Measurements from ENCODE around the gene HOXD1.

The HOXD1 gene

DNA sequence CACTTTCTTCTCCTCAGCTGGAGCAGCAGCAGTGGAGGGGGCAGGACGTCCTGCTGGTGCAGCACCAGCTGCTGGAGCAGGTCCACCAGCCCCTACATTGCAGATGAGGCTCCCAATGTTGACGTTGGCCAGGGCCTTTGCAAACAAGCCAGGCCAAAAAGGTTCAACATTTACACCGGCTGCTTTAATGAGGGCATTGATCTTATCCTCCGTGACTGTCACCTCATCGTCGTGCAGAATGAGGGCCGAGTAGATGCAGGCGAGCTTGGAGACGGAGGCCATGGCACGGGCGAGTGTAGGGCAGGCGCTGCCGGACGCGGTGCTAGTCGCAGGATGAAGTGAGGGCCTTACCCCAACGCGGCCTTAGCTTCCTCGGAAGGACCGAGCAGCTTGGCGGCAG is 12.5 kb downstream of the HOXD1 start:
- TF ChIP-seq, protein P1, sequence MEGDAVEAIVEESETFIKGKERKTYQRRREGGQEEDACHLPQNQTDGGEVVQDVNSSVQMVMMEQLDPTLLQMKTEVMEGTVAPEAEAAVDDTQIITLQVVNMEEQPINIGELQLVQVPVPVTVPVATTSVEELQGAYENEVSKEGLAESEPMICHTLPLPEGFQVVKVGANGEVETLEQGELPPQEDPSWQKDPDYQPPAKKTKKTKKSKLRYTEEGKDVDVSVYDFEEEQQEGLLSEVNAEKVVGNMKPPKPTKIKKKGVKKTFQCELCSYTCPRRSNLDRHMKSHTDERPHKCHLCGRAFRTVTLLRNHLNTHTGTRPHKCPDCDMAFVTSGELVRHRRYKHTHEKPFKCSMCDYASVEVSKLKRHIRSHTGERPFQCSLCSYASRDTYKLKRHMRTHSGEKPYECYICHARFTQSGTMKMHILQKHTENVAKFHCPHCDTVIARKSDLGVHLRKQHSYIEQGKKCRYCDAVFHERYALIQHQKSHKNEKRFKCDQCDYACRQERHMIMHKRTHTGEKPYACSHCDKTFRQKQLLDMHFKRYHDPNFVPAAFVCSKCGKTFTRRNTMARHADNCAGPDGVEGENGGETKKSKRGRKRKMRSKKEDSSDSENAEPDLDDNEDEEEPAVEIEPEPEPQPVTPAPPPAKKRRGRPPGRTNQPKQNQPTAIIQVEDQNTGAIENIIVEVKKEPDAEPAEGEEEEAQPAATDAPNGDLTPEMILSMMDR (conservative IDR thresholded peaks at IDR 0.05; ENCODE audit: low read depth, low read length): no peak
- no peak for DNase-seq (ENCODE audit: low read depth)
- no peak overlapping the region for H3K4me3 ChIP-seq (ENCODE audit: low read depth, low read length)

DNA sequence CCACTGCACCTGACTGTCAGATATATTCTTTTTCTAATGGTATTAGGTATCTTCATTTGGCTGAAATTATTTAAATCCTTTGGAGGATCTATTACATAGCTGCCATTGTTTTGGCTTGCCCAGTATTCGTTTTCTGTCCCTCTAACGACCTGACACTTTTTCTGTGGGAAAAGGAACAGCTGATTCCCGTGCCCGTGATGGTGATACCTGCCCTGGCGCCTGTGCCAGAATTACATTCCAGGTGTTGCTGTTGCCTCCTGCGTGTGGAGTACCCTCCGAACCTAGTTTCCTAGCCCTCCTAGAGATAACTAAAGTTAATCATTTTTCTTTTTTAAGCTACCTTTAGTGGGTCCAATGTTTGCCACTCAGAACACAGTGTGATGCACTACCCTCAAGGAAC is 14.0 kb downstream of the HOXD1 start:
- TF ChIP-seq, protein P1 (conservative IDR thresholded peaks at IDR 0.05; ENCODE audit: low read depth, low read length): no peak
- no peak overlapping the region for H3K4me3 ChIP-seq (ENCODE audit: low read depth, low read length)

DNA sequence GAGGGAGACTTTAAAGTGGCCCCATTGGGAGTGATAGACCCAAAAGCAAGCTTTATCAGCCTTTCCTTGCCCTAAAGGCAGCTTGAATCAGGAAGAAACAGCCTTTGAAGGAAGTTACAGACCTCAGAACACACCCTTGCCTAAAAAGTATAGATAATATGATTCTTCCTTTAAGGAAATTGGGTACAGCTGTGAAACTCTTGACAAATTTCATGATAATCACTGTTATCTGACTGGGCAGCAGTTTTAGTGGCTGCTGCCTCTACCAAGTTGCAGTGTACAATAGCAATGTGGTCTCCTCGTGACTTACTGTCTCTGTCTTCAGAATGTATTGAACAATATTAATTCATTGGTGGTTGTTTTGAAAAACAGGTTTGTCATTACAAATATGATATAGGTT is 16.7 kb downstream of the HOXD1 start:
- DNase-seq (ENCODE audit: low read depth): no peak

More for the DNA sequence above, 14.0 kb downstream of the HOXD1 start:
- DNase-seq (ENCODE audit: low read depth): no peak

DNA sequence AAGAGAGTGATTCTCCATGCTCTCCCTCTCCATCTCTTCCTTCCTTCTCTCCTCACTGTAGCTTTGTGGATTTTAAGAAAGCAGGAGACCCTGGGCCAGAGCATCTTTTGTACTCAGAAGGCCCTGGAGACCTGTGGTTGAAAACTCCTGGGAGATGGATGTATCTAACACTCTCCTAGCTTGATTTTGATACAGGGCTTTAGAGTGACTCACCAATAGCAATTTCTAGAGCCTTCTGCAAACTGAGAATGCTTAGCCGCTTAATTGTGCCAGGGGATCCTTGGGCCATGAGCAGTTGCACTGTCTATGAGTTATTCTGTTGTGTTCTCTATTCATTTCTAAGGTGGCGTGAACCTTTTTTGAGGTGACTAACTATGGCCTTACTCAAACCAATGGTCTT is 17.7 kb downstream of the HOXD1 start:
- no peak overlapping the region for H3K4me3 ChIP-seq (ENCODE audit: low read depth, low read length)
- DNase-seq (ENCODE audit: low read depth): no peak
- TF ChIP-seq, protein P1 (conservative IDR thresholded peaks at IDR 0.05; ENCODE audit: low read depth, low read length): no peak

More for the DNA sequence above, 16.7 kb downstream of the HOXD1 start:
- TF ChIP-seq, protein P1 (conservative IDR thresholded peaks at IDR 0.05; ENCODE audit: low read depth, low read length): no peak
- H3K4me3 ChIP-seq (ENCODE audit: low read depth, low read length): no peak overlapping the region

DNA sequence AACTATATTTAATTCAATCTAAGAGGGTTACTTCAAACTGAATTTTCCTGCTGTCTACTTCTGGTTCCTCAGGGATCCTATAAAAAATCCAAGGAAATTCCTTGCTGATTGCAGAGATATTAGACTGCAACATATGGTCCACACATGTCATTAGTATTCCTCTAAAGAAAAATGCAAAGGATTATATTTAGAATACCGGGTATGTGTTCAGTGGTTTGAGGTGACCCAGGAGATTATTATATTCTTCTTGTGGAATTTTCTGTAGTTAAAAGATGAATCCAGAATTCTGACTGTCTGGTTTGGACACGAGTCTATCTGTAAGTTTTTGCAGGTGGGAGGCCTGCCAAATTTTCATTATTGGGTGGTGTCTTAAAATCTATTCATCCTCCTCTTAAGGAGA is 18.2 kb downstream of the HOXD1 start:
- no peak overlapping the region for H3K4me3 ChIP-seq (ENCODE audit: low read depth, low read length)
- DNase-seq (ENCODE audit: low read depth): no peak
- TF ChIP-seq, protein P1 (conservative IDR thresholded peaks at IDR 0.05; ENCODE audit: low read depth, low read length): no peak

DNA sequence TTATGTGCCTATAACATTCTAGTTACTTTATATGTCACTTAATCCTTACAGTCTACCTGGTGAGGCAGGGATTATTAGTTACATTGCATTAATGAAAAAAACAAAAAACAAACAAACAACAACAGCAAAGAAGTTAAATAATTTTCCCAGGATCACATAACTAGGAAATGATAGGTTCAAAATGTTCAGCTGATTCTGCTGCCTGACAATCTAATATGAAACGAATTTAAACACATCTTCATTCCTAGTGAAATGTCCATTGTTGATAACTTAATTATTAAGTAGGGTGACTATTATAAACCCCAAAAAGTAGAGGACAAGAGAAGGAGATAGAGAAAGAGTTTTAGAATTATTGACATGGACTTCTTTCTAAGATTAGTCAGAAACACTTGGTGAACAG is 22.6 kb downstream of the HOXD1 start:
- H3K4me3 ChIP-seq (ENCODE audit: low read depth, low read length): no peak overlapping the region
- no peak for DNase-seq (ENCODE audit: low read depth)
- TF ChIP-seq, protein P1 (conservative IDR thresholded peaks at IDR 0.05; ENCODE audit: low read depth, low read length): no peak

DNA sequence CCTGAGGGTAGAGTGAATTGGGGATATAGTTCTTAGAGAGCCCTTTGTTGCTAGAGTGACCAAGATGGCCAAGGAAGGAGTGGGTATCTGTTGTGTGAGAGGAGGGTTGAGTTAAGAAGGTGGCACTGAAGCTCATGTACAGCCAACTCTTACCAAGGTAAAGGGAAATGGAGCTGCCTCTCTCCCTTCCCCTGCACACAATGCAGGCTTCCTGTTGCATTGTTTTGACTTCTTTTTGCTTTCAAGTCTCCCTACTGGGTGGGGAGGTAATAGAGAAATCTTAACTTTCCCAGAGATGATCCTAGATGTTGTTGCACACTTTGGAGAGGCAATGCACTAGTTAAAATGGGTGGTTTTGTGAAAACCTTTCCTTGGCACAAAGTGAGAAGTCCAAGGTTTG is 23.8 kb downstream of the HOXD1 start:
- no peak for DNase-seq (ENCODE audit: low read depth)
- no peak overlapping the region for H3K4me3 ChIP-seq (ENCODE audit: low read depth, low read length)
- TF ChIP-seq, protein P1 (conservative IDR thresholded peaks at IDR 0.05; ENCODE audit: low read depth, low read length): no peak
